Endothelial cell of umbilical vein (primary cell): ENCODE results near the gene CKS1B. TPM values are rescaled to one million over a fixed set of nuclear protein-coding genes. Genes with fewer than 3 reads are reported as not detected.
A peak's percentile ranks its signal among the peaks of the same experiment; 100 is the strongest.

Experiments used
- BruUV-seq: library from RNA; stranded (reverse); fragments of 400-500 nt; replicated peaks from 2 replicates; lab custom pipeline; 2021; lab: Mats Ljungman, UMichigan
- CTCF ChIA-PET: fragments of 300-600, 350-600 bp; sonication (Branson Sonifier 250); formaldehyde crosslinking; loops from one replicate; lab custom pipeline; 2021; ENCODE audit warnings: antibody characterized with exemption, inconsistent platforms; lab: Charles Lee
- POLR2A ChIA-PET: fragments of 300-600, 350-600 bp; sonication (Branson Sonifier 250); formaldehyde crosslinking; loops from one replicate; lab custom pipeline; 2021; ENCODE audit warnings: antibody characterized with exemption, inconsistent platforms; lab: Charles Lee
- DNase-seq: peaks from one replicate; pipeline ENCODE4 v3.0.0-alpha.2; 2011; ENCODE audit warnings: low read depth, low spot score
- FAIRE-seq: peaks from 2 replicates; lab custom pipeline; 2011; peaks lifted over from hg19 to GRCh38; lab: Jason Lieb, UNC
- H2AFZ ChIP-seq: 2 replicates; pipeline ENCODE4 v1.6.0; 2012; ENCODE audit warnings: low read depth, low read length, control low read depth, inconsistent platforms
- H3K27ac ChIP-seq: 2 replicates; pipeline ENCODE4 v1.5.1; 2011; ENCODE audit warnings: low read depth, mild to moderate bottlenecking, control low read depth, low read length, moderate library complexity; ENCODE audit not compliant: insufficient read depth
- H3K27me3 ChIP-seq, 2 experiments: 2 replicates each; pipeline versions ENCODE4 v1.6.0 to v1.6.1; 2011; ENCODE audit warnings: low read length in 2 of 2, mixed read lengths in 1 of 2; ENCODE audit not compliant: control insufficient read depth in 2 of 2, insufficient read depth in 2 of 2
- H3K36me3 ChIP-seq, 2 experiments: 2 replicates in 1 of 2; 3 replicates in 1 of 2; pipeline ENCODE4 v1.5.1; 2011; ENCODE audit warnings: low read length in 2 of 2, mild to moderate bottlenecking in 1 of 2, moderate library complexity in 1 of 2; ENCODE audit not compliant: control insufficient read depth in 2 of 2, insufficient read depth in 2 of 2; ENCODE audit errors: extremely low read depth in 1 of 2
- H3K4me1 ChIP-seq: 3 replicates; pipeline ENCODE4 v1.5.1; 2011; ENCODE audit warnings: mild to moderate bottlenecking, low read length; ENCODE audit not compliant: control insufficient read depth, insufficient read depth; ENCODE audit errors: extremely low read depth
- H3K4me2 ChIP-seq: 2 replicates; pipeline ENCODE4 v1.6.1; 2011; ENCODE audit warnings: low read length, control low read depth, mixed read lengths; ENCODE audit not compliant: insufficient read depth
- H3K4me3 ChIP-seq, 3 experiments: fragments of 200-600 bp in 1 of 3; sonication (generic), shearing (Covaris generic) in 1 of 3; replicated peaks in 1 of 3; 2 replicates each; pipeline ENCODE4 v1.5.1; 2011 to 2016; ENCODE audit warnings: control low read depth in 3 of 3, low read length in 3 of 3, mild to moderate bottlenecking in 2 of 3, inconsistent platforms in 1 of 3, low read depth in 1 of 3, moderate library complexity in 1 of 3; ENCODE audit not compliant: insufficient read depth in 1 of 3
- H3K79me2 ChIP-seq: 2 replicates; pipeline ENCODE4 v1.6.0; 2012; ENCODE audit warnings: low read length, inconsistent platforms; ENCODE audit not compliant: control insufficient read depth, insufficient read depth
- H3K9ac ChIP-seq: replicated peaks from 2 replicates; pipeline ENCODE3; 2011; ENCODE audit warnings: low read length, control low read depth; ENCODE audit not compliant: insufficient read depth; ENCODE audit errors: extremely low read depth
- H3K9me1 ChIP-seq: replicated peaks from 3 replicates; pipeline ENCODE4 v1.6.0; 2011; ENCODE audit warnings: mild to moderate bottlenecking, low read length; ENCODE audit not compliant: control insufficient read depth, insufficient read depth; ENCODE audit errors: extremely low read depth
- H3K9me3 ChIP-seq: replicated peaks from 2 replicates; pipeline ENCODE4 v1.5.1; 2012; ENCODE audit warnings: low read length, inconsistent platforms; ENCODE audit not compliant: control insufficient read depth, insufficient read depth
- H4K20me1 ChIP-seq: replicated peaks from 2 replicates; pipeline ENCODE3; 2011; ENCODE audit warnings: mild to moderate bottlenecking, low read length; ENCODE audit not compliant: control insufficient read depth, insufficient read depth; ENCODE audit errors: extremely low read depth
- CTCF ChIP-seq, 2 donors: IDR thresholded peaks; 1 replicate in 1 of 2; 2 replicates in 1 of 2; pipeline ENCODE4 v1.5.1; 2011; ENCODE audit warnings: low read length in 2 of 2, mild to moderate bottlenecking in 2 of 2, moderate library complexity in 2 of 2, control low read depth in 1 of 2, inconsistent platforms in 1 of 2, low read depth in 1 of 2; ENCODE audit not compliant: insufficient read depth in 1 of 2; ENCODE audit errors: extremely low read depth in 1 of 2
- EZH2 ChIP-seq: IDR thresholded peaks from 2 replicates; pipeline ENCODE4 v1.6.1; 2012; ENCODE audit warnings: borderline replicate concordance, low read depth, mild to moderate bottlenecking, moderate library complexity, low read length, inconsistent platforms; ENCODE audit not compliant: severe bottlenecking
- GATA2 ChIP-seq: IDR thresholded peaks from 2 replicates; pipeline ENCODE4 v1.7.0; 2011; ENCODE audit warnings: low read depth, mild to moderate bottlenecking, moderate library complexity, mixed read lengths, low read length; ENCODE audit not compliant: insufficient read length, insufficient read depth
- MYC ChIP-seq: IDR thresholded peaks from one replicate; pipeline ENCODE4 v1.6.1; 2011; ENCODE audit warnings: mild to moderate bottlenecking, low read depth, low read length
- POLR2A ChIP-seq: IDR thresholded peaks from 2 replicates; pipeline ENCODE4 v1.6.1; 2012; ENCODE audit warnings: low read depth, mild to moderate bottlenecking, control low read depth, low read length
- POLR2AphosphoS5 ChIP-seq: IDR thresholded peaks from 2 replicates; pipeline ENCODE4 v1.6.1; 2012; ENCODE audit warnings: low read depth, mild to moderate bottlenecking, control low read depth, low read length, moderate library complexity; ENCODE audit not compliant: insufficient read depth
- dilution Hi-C: fragments of 300-500 bp; cut with MboI; formaldehyde crosslinking; loops from one replicate; pipeline ENCODE4 v1.15.0; 2019; ENCODE audit warnings: low sequenced_read_pairs; ENCODE audit not compliant: extremely low pct_ligation_motif_present
- intact Hi-C: fragments of 100-400 bp; cut with micrococcal nuclease; formaldehyde crosslinking; loops from one replicate; pipeline ENCODE4 v1.10.0; 2022
- polyA plus RNA-seq, 4 experiments: library from polyadenylated mRNA; depleted of rRNA in 3 of 4; stranded (reverse) in 3 of 4; unstranded in 1 of 4; fragments of >200 nt; gene quantifications; 2 replicates each; pipeline versions ENCODE4 v1.2.1 to v1.2.3, GENCODE V29; 2011 to 2012; ENCODE audit warnings: missing spikeins in 1 of 4
- total RNA-seq: library from RNA; stranded (reverse); gene quantifications from 2 replicates; pipeline ENCODE4 v1.2.3, GENCODE V29; 2021

Gene CKS1B
- total and polyA plus RNA-seq, 2 donors (not counting 3 experiments of a cell fraction or from before 2014, with no cell fraction given): 126 to 280 TPM

- H3K9me1 ChIP-seq: no peaks in the 10 kb centered on the region
- dilution Hi-C loops: no loop called here
- no peaks in the 10 kb centered on the region for H4K20me1 ChIP-seq
- no peak overlapping the region for H3K27ac ChIP-seq
- no peak for DNase-seq
- peaks cover 15% of the 10 kb centered on the region for H3K4me1 ChIP-seq
- no peak overlapping the region for H3K4me3 ChIP-seq
- no peaks in the 10 kb centered on the region for H3K9me3 ChIP-seq
- no peak for FAIRE-seq
- no peak overlapping the region for H3K9ac ChIP-seq
- H2AFZ ChIP-seq: no peak overlapping the region
- no peaks in the 10 kb centered on the region for H3K36me3 ChIP-seq
- no peak overlapping the region for H3K4me2 ChIP-seq
- H3K27me3 ChIP-seq: no peaks in the 10 kb centered on the region
- H3K79me2 ChIP-seq: peaks cover 4% of the 10 kb centered on the region
- intact Hi-C loops: loop anchor here (5.0 kb wide), 1 partner anchor 331 kb away; no protein-coding TSS in a partner anchor
- ChIA-PET CTCF (interaction anchor here (0.8 to 6.5 kb wide), 23 partner anchors 8 to 439 kb away, joined by 3 to 87 read pairs (median 6); partner anchors contain the start of genes ADAM15, CKS1B, FLAD1 and PBXIP1), POLR2A (interaction anchor here (1.0 to 1.4 kb wide), 2 partner anchors 37 to 63 kb away, joined by 3 read pairs; partner anchors contain the start of gene PYGO2)
- no TSS peak for BruUV-seq
- no peak for TF ChIP-seq POLR2A
These were observed 23.8 kb downstream of the CKS1B start for GRCh38 chr1:154998201-154998780.

DNA sequence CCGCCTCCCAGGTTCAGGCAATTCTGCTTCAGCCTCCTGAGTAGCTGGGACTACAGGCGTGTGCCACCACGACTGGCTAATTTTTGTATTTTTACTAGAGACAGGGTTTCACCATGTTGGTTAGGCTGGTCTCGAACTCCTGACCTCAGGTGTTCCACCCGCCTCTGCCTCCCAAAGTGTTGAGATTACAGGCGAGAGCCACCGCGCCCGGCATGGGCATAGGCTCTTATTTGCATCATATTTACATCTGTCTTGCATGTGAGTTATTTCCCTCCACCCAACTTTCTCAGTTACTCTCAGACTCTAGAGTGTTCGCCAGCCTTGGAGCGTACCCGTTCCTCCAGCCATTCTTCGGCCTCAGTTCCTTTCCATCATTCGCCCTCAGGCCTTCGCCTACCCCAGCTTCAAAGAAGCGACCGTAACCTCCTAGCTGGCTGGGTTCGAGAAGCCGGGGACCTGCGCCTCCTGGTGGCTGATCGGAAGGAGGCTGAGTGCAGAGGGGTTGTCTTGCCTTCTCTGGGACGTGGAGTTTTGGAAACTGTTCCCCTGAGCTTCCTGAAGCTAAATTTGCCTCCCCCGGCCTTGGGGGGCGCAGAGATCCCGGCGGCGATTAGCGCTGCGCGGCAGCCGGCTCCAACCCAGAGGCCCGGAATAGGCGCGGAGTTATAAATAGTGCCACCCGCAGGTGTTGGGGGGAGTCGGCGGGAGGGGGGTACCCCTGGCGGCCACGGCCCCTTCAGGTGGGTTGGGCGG, 24.5 kb downstream of the CKS1B start:
- Histone ChIP-seq H4K20me1 (no peaks in the 10 kb centered on the region), H3K9me3 (no peaks in the 10 kb centered on the region), H3K4me3 (peak overlapping the region in 1 of 3 experiments; percentile 29), H3K9me1 (no peaks in the 10 kb centered on the region), H3K27me3 (no peaks in the 10 kb centered on the region), H3K36me3 (no peaks in the 10 kb centered on the region), H2AFZ (peak overlapping the region; percentile 62), H3K9ac (no peak overlapping the region), H3K27ac (no peak overlapping the region), H3K4me2 (no peak overlapping the region), H3K4me1 (peaks cover 13% of the 10 kb centered on the region), H3K79me2 (peaks cover 6% of the 10 kb centered on the region)
- TF ChIP-seq CTCF (IDR thresholded peaks at IDR 0.05; ENCODE audit: extremely low read depth in 1 of 2, insufficient read depth in 1 of 2, low read depth in 1 of 2, low read length in 2 of 2): peak; percentile 90 to 94
- TF ChIP-seq EZH2: no peak
- no peak for TF ChIP-seq GATA2
- TF ChIP-seq POLR2AphosphoS5: no peak
- TF ChIP-seq MYC: no peak
- TF ChIP-seq POLR2A: no peak
- POLR2A ChIA-PET: interaction anchor here (0.9 to 1.4 kb wide), 3 partner anchors 37 to 62 kb away, joined by 3 read pairs; partner anchors contain the start of genes PBXIP1 and PYGO2
- FAIRE-seq: peak; percentile 97
- peak; percentile 61 for DNase-seq
- BruUV-seq: no TSS peak
- dilution Hi-C loops (no loop called here), intact Hi-C loops (loop anchor here (1.0 to 5.0 kb wide), 2 partner anchors 38 to 332 kb away; partner anchors contain the start of gene PYGO2)
- CTCF ChIA-PET: interaction anchor here (0.8 to 6.5 kb wide), 21 partner anchors 9 to 439 kb away, joined by 3 to 87 read pairs (median 6); partner anchors contain the start of genes ADAM15, CKS1B, FLAD1 and PBXIP1
